Bronchial epithelial cell (primary cell): ENCODE data around the gene RUVBL2. TPM values are rescaled to one million over a fixed set of nuclear protein-coding genes. Genes with fewer than 3 reads are reported as not detected.
"Not testable (repeated sequence)": the region's sequence is repeated elsewhere in the genome, so short reads cannot be mapped to it uniquely, and the experiment has no call there.

Experiments used
- DNase-seq: peaks from one replicate; pipeline ENCODE4 v3.0.0-alpha.2; 2010; ENCODE audit warnings: low read depth
- FAIRE-seq: peaks from 2 replicates; lab custom pipeline; 2011; peaks lifted over from hg19 to GRCh38; lab: Jason Lieb, UNC
- H3K27me3 ChIP-seq: 2 replicates; pipeline ENCODE4 v1.5.1; 2011; ENCODE audit warnings: low read length; ENCODE audit not compliant: control insufficient read depth, insufficient read depth
- H3K36me3 ChIP-seq: 2 replicates; pipeline ENCODE4 v1.5.1; 2011; ENCODE audit warnings: low read length; ENCODE audit not compliant: control insufficient read depth, insufficient read depth
- H3K4me3 ChIP-seq: 2 replicates; pipeline ENCODE4 v1.5.1; 2011; ENCODE audit warnings: mild to moderate bottlenecking, low read depth, low read length, control low read depth
- CTCF ChIP-seq: IDR thresholded peaks from 2 replicates; pipeline ENCODE4 v1.5.1; 2011; ENCODE audit warnings: mild to moderate bottlenecking, moderate library complexity, low read length, control low read depth, inconsistent platforms; ENCODE audit not compliant: insufficient read depth, severe bottlenecking
- total RNA-seq: library from RNA; depleted of rRNA; stranded (reverse); fragments of >200 nt; gene quantifications from 2 replicates; pipeline ENCODE4 v1.2.1, GENCODE V29; 2014

RUVBL2 gene
- total RNA-seq, 1 donor from 2014 or later = 267 TPM

DNA sequence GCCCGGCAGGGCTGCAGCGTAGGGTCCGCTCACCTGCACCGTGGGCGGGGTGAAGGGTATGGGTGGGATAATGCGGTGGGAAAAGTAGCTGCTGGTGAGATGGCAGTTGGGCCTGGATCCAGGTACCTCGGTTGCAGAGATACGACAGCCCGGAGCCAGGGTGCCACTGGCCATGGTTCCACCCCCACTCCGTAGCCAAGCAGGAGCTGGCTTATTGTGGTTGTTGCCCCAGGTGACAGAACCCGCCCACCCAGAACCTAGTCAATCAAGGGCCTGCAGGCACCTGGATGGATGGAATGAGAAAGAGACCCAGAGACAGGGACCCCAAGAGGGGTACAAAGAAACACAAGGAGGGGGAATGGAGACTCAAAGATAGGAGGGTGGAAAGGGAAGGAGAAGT is 26.7 kb downstream of the RUVBL2 start:
- FAIRE-seq = no peak
- no peak for DNase-seq
- peaks cover 4% of the 10 kb centered on the region for H3K36me3 ChIP-seq

GRCh38 chr19:49020931-49021895 is 27.5 kb downstream of the RUVBL2 start:
- DNase-seq (no peak), FAIRE-seq (no peak)

More for the DNA sequence above, 26.7 kb downstream of the RUVBL2 start:
- no peak for TF ChIP-seq CTCF
- Histone ChIP-seq H3K27me3 (no peaks in the 10 kb centered on the region), H3K4me3 (no peak overlapping the region)

DNA sequence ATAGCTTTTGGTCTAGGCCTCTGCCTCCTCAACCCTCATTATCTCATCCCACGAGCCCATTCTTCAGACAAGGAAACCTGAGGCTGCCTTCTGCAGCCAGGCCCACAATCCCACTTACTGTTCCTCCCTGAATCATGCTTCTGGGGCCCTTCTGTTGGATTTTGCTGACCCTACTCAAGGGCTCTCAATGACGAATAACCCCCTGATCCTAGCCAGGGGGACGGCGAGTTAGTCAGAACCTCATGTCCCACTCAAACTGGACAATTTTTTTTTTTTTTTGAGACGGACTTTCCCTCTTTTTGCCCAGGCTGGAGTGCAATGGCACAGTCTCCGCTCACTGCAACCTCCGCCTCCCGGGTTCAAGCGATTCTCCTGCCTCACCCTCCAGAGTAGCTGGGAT is 28.4 kb downstream of the RUVBL2 start:
- no peaks in the 10 kb centered on the region for H3K36me3 ChIP-seq
- no peak for FAIRE-seq

More at GRCh38 chr19:49020931-49021895, 27.5 kb downstream of the RUVBL2 start:
- no peaks in the 10 kb centered on the region for H3K27me3 ChIP-seq
- peaks cover under 1% of the 10 kb centered on the region for H3K36me3 ChIP-seq
- no peak overlapping the region for H3K4me3 ChIP-seq
- TF ChIP-seq CTCF = no peak

GRCh38 chr19:49024233-49024632 is 30.5 kb downstream of the RUVBL2 start, which contains the start of gene CGB3:
Gene CGB3 (minus strand): TSS chr19:49024333. CDS start chr19:49023971, 362 bp downstream.
- DNase-seq, FAIRE-seq, H3K36me3 ChIP-seq, H3K27me3 ChIP-seq, H3K4me3 ChIP-seq: not testable (repeated sequence)

More for the DNA sequence above, 28.4 kb downstream of the RUVBL2 start:
- TF ChIP-seq CTCF = no peak
- H3K27me3 ChIP-seq = no peaks in the 10 kb centered on the region
- H3K4me3 ChIP-seq = no peak overlapping the region
- no peak for DNase-seq

GRCh38 chr19:49025088-49025487 is 31.4 kb downstream of the RUVBL2 start:
- not testable (repeated sequence) for H3K36me3 ChIP-seq, FAIRE-seq, DNase-seq, H3K4me3 ChIP-seq, H3K27me3 ChIP-seq

GRCh38 chr19:49025599-49025998 is 31.9 kb downstream of the RUVBL2 start:
- DNase-seq, FAIRE-seq: not testable (repeated sequence)

DNA sequence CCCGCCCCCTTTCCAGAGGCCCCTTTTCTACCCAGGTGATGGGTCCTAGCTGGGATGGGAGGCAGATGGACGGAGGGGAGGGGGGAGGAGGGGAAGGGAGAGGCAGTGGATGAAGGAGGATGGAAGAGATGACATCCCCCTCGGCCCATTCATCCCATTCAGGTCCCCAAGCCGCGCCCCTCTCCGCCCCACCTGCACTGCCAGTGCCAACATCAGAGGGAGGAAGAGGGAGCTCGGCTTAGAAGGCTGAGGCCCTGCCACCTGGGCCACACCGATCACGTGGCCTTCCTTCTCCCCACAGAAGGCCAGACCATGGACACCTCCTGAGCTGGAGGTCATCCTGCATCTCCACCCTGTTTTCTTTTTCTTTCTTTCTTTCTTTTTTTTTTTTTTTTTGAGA is 35.0 kb downstream of the RUVBL2 start:
- not testable (repeated sequence) for H3K36me3 ChIP-seq, H3K27me3 ChIP-seq, H3K4me3 ChIP-seq, DNase-seq, FAIRE-seq

More at GRCh38 chr19:49025599-49025998, 31.9 kb downstream of the RUVBL2 start:
- H3K36me3 ChIP-seq, H3K4me3 ChIP-seq, H3K27me3 ChIP-seq: not testable (repeated sequence)

DNA sequence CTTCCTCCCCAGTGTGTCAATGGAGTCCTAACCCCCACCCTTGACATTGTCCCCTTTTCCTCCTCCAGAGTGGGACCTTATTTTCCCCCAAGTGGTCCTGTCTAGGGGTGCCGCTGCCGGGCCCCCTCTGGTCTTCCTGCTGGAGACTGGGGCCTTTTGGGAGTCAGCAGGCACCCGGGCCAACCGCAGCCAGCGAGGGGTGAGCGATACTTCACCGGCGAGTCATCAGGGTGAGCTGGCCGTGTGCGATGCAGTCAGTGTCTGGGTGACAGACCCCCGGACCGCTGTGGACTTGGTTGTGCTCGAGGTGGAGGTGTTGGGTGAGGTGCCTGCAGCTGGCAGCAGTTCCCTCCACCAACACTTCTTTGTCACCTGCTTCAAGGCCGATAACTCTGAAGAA is 36.1 kb downstream of the RUVBL2 start:
- FAIRE-seq, H3K27me3 ChIP-seq, H3K36me3 ChIP-seq, DNase-seq, H3K4me3 ChIP-seq: not testable (repeated sequence)

DNA sequence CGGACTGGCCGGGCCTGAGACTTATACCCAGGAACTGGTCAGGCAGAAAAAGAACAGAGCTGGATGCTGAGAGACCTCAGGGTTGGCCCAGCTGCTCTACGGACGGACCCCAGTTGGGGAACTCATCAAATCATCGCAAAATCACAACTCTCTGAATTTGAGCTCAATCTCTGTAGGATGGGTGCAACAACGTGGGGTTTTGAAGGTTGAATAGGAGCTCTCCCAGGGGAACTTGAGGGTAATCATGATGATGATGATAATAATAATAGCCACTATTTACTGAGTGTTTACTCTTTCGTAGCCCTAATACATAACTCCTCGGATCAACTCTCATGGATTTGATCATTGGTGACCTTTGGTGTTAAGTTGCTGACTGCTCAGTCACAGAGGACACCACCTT is 36.6 kb downstream of the RUVBL2 start:
- H3K36me3 ChIP-seq, H3K4me3 ChIP-seq, FAIRE-seq, DNase-seq, H3K27me3 ChIP-seq: not testable (repeated sequence)
